GM10248 (cell line): ENCODE results near the gene PREP.
"Not testable (repeated sequence)": the region's sequence is repeated elsewhere in the genome, so short reads cannot be mapped to it uniquely, and the experiment has no call there.

ENCODE experiments used
- CTCF ChIA-PET: fragments of 300-600 bp; sonication (Branson Sonifier 250); formaldehyde crosslinking; extraction: SDS; loops from one replicate; lab custom pipeline; 2021; ENCODE audit warnings: antibody characterized with exemption; lab: Yijun Ruan, JAX
- POLR2A ChIA-PET: fragments of 350-650 bp; sonication (Branson Sonifier 250); formaldehyde crosslinking; extraction: SDS; loops from one replicate; lab custom pipeline; 2020; ENCODE audit warnings: antibody characterized with exemption; lab: Yijun Ruan, JAX
- DNase-seq: peaks from one replicate; pipeline ENCODE4 v3.0.0; 2012; ENCODE audit errors: extremely low spot score
- TF ChIP-seq, protein P1 (sequence below): IDR thresholded peaks from 2 replicates; pipeline ENCODE4 v1.5.1; 2012; ENCODE audit warnings: mild to moderate bottlenecking, low read depth; ENCODE audit errors: extremely low read depth, missing control alignments, control extremely low read depth

The PREP gene

DNA sequence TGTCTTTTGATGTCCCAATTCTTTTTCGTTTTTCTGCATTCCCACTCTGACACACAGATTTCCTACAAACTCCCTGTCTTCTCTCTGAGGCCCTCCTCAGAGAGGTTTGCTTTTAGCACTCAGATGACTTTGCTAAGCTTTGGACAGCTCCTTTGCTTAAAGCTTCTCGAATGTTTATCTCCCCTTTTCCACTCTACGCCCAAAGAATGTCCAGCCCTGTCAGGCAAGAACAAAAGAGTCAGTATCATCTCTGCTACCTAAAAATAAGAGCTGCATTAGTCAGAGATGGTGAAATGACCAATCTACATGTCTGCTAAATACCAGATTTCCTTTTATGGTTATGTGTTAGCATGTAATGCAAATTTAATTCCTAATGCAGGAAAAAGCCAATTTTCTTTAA, 56.8 kb downstream of the PREP start:
- CTCF ChIA-PET = interaction anchor here (1.0 to 1.5 kb wide), 3 partner anchors 9 to 42 kb away, joined by 3 read pairs; no protein-coding TSS in a partner anchor
- POLR2A ChIA-PET = no interaction called here
- TF ChIP-seq, protein P1, sequence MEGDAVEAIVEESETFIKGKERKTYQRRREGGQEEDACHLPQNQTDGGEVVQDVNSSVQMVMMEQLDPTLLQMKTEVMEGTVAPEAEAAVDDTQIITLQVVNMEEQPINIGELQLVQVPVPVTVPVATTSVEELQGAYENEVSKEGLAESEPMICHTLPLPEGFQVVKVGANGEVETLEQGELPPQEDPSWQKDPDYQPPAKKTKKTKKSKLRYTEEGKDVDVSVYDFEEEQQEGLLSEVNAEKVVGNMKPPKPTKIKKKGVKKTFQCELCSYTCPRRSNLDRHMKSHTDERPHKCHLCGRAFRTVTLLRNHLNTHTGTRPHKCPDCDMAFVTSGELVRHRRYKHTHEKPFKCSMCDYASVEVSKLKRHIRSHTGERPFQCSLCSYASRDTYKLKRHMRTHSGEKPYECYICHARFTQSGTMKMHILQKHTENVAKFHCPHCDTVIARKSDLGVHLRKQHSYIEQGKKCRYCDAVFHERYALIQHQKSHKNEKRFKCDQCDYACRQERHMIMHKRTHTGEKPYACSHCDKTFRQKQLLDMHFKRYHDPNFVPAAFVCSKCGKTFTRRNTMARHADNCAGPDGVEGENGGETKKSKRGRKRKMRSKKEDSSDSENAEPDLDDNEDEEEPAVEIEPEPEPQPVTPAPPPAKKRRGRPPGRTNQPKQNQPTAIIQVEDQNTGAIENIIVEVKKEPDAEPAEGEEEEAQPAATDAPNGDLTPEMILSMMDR = no peak
- DNase-seq = no peak

DNA sequence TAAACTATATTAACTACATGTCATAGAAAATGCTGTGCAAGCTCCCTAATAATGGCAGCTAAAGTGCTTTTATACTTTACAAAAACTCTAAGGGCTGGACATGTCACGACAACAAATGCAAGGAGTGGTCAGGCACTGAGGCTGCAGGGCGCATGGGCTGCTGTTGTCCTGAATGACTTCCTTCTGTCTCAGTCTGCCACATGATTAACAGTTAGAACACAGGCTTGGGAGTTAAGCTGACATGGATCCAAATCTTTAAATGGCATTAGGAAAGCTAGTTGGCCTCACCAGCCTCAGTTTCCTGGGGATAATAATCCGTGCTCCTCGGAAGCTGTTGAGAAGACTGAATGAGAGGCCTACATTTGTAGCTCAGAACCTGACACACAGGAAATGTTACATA, 57.4 kb downstream of the PREP start:
- ChIA-PET POLR2A (no interaction called here), CTCF (interaction anchor here (1.0 to 1.5 kb wide), 5 partner anchors 8 to 57 kb away, joined by 3 to 4 read pairs (median 3); partner anchors contain the start of gene PREP)
- TF ChIP-seq, protein P1 = no peak
- no peak for DNase-seq

DNA sequence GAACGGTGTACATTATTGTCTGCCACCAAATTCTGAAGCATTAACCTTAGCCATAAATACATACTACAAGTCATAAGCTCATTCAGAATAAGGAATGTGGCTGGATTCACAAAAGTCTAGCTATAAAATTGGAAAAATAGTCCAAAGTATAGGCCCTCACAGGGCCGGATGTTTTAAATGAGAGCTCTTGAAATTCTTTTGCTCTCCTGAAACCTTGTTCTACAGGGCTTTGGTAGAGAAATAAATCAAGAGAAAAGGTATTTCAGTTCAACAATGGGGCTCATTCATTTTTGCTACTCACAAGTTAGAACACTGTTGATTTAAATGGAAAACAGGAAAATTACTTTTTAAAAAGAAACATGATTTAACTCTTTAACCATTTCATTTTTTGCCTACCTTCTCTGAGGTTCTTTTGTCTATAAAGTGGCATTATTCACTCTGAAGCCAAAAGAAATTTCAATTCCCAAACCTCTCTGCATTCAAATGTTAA, 58.0 kb downstream of the PREP start:
- DNase-seq = no peak
- POLR2A ChIA-PET = no interaction called here
- TF ChIP-seq, protein P1 = no peak
- CTCF ChIA-PET = interaction anchor here (0.8 to 1.5 kb wide), 4 partner anchors 7 to 58 kb away, joined by 3 to 4 read pairs (median 4); partner anchors contain the start of gene PREP

DNA sequence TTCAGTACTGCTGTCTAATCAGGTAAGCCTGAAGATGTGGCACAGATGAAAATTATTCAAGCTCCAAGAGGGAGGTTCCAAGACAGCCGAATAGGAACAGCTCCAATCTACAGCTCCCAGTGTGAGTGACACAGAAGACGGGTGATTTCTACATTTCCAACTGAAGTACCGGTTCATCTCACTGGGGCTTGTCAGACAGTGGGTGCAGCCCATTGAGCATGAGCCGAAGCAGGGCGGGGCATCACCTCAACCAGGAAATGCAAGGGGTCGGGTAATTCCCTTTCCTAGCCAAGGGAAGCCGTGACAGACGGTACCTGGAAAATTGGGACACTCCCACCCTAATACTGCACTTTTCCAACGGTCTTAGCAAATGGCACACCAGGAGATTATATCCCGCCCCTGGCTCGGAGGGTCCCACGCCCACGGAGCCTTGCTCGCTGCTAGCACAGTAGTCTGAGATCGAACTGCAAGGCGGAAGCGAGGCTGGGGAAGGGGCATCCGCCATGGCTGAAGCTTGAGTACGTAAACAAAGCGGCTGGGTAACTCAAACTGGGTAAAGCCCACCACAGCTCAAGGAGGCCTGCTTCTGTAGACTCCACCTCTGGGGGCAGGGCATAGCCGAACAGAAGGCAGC, 64.4 kb downstream of the PREP start:
- POLR2A ChIA-PET, DNase-seq: not testable (repeated sequence)
- CTCF ChIA-PET = interaction anchor here (1.4 kb wide), 1 partner anchor 16 kb away, joined by 4 read pairs; no protein-coding TSS in a partner anchor

DNA sequence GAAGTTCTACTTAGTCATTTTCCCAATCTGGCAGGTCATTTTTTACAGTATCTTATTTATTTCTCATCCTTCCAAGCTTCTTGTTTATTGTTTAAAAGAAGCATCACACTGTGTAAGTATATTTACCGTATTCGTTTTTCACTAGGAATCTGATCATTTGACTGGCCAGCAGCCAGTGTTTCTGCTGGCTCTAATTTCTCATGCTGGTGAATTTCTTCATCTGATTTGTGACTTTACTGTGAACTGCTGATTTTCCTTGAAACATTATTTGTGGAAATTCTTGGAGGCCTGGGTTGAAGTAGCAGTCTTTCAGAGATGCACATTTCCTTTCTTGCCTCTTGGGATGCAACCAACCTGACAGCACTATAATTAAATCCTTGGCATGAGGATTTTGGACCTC, 65.9 kb downstream of the PREP start:
- ChIA-PET CTCF (interaction anchor here (0.8 kb wide), 1 partner anchor 9 kb away, joined by 3 read pairs; no protein-coding TSS in a partner anchor), POLR2A (no interaction called here)
- TF ChIP-seq, protein P1 = no peak
- DNase-seq = no peak

DNA sequence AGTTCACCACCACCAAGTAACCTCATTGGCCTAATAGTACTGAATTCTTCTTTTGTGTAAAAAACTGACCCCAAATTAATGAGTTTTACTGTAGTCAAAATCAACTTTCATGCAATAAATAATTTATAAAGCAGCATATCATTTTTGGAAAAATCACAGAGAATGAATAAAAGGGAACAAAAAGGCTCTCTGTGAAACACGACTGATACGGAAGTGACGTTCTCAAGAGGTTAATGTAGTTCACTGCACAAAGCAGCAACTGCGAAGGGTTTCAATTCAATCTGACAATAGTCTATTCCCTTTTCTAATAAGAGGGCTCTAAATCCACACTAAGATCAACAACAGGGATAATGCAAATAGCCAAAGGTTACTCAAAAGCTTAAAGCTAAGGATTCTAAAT, 70.3 kb downstream of the PREP start:
- POLR2A ChIA-PET = no interaction called here
- CTCF ChIA-PET = no interaction called here
- TF ChIP-seq, protein P1 = no peak
- no peak for DNase-seq

DNA sequence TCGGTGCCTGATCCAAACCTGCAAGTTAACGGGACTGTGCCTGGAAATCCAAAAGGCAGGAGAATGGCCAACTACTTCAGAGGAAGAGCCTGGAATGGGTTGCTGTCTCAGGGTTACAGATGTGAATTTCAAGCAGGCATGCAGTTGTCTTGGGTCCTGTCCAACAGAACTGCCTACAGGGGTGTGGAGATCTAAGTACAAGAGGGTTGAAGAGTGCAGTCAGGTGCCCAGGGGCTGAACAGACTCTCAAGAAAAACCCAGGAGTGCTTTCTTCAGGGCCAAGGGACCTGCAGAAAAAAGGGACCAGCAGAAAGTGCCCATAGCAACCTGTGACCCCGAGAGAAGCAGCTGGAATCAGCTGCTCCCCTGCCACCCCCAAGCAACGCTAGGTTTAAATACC, 71.0 kb downstream of the PREP start:
- ChIA-PET POLR2A (no interaction called here), CTCF (no interaction called here)
- TF ChIP-seq, protein P1 = no peak
- DNase-seq = no peak
